ENCODE results near the gene CYSLTR2. TPM values are rescaled to one million over a fixed set of nuclear protein-coding genes. Genes with fewer than 3 reads are reported as not detected.
"Not testable (repeated sequence)": the region's sequence is repeated elsewhere in the genome, so short reads cannot be mapped to it uniquely, and the experiment has no call there.

CYSLTR2 gene
- total RNA-seq, 1 donor from 2014 or later = 0.64 TPM

DNA sequence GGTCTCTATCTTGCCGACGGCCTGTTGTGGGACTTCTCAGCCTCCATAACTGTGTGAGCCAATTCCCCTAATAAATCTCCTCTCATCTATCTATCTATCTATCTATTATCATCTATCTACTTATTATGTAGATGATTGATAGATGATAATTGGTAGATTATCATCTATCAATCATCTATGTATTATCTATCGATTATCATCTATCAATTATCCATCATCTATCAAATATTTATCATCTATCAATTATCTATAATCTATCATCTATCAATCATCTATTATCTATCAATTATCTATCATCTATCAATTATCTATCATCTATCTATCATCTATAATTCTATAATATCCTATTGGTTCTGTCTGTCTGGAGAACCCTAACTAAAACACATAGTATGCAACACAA lies 33.5 kb downstream of the CYSLTR2 start:
- DNase-seq (ENCODE audit: low spot score) = no peak

DNA sequence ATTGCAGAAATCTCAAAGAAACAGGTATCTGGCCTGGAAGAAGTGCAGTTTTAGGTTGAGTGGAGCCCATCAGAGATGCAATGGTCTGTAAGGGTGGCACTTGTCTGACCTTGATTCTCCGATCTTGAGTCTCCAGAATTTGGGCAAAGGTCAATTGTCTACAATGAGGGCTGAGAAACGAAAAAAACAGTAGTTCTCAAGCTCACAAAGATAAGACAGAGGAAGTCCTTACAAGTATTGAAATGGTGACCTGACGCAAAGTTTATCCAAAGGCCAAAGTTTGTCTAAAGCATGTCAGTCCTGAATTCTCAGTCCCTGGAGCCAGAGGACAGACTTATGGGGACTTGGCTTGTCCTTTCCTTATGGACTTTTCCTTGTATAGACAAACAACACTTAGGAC lies 40.3 kb downstream of the CYSLTR2 start:
- DNase-seq (ENCODE audit: low spot score) = no peak

DNA sequence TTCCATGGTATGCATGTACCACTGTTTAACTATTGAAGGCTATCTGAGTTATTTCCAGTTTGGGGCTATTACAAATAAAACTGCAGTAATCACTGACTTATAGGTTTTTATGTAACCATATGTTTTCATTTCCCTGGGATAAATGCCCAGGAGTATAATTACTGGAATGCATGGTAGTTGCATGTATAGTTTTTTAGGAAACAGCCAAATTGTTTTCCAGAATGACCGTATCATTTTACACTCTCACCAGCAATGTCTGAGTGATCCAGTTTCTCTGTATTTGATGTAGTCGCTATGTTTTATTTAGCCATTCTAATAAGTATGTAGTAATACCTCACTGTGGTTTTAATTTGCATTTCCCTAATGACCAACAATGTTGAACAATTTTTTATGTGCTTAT lies 42.0 kb downstream of the CYSLTR2 start:
- no peak for DNase-seq (ENCODE audit: low spot score)

DNA sequence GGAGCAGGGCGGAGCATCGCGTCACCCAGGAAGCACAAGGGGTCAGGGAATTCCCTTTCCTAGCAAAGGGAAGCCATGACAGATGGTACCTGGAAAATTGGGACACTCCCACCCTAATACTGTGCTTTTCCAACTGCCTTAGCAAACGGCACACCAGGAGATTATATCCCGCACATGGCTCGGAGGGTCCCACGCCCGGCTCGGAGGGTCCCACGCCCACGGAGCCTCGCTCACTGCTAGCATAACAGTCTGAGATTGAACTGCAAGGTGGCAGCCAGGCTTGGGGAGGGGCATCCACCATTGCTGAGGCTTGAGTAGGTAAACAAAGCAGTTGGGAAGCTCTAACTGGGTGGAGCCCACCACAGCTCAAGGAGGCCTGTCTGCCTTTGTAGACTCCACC lies 42.9 kb downstream of the CYSLTR2 start:
- DNase-seq (ENCODE audit: low spot score) = not testable (repeated sequence)

GRCh38 chr13:48707405-48707804 lies 53.7 kb downstream of the CYSLTR2 start:
- no peak for DNase-seq (ENCODE audit: low spot score)

DNA sequence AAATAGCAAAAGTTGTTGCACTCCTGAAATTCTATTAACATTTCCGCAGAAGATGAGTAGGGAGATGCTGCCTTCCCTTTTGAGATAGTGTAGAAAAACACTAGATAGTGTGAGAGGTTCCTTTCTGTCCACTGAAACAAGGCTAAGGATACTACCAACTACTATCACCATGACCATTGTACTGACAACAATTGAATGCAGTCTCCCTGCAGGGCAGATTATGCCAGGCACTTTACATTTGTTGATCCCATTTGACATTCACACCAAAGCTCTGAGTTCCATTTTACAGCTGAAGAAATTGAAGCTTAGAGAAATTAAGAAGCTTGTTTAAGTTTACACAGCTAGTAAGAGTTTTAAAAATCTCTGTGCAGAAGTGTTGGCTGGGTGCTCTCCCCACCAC lies 55.0 kb downstream of the CYSLTR2 start:
- no peak for DNase-seq (ENCODE audit: low spot score)

- DNase-seq (ENCODE audit: low spot score) = no peak
Measured at GRCh38 chr13:48709213-48709612, 55.5 kb downstream of the CYSLTR2 start.

DNA sequence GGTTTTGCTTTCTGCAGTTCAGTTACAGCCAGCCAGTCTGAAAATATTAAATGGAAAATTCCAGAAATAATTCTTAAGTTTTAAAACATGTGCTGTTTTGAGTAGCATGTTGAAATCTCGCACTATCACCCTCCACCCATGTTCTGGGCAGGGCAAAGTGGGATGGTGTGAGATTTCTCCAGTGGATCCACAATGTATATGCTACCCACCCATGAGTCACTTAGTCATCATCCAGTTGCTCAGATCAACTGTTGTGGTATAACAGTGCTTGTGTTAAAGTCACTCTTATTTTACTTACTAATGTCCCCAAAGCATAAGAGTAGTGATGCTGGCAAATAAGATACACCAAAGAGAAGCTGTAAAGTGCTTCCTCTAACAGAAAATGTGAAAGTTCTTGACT lies 56.4 kb downstream of the CYSLTR2 start:
- no peak for DNase-seq (ENCODE audit: low spot score)

- DNase-seq (ENCODE audit: low spot score) = no peak
Measured at GRCh38 chr13:48712141-48712540, 58.4 kb downstream of the CYSLTR2 start.

GRCh38 chr13:48715977-48716376 lies 62.2 kb downstream of the CYSLTR2 start:
- DNase-seq (ENCODE audit: low spot score) = no peak

DNA sequence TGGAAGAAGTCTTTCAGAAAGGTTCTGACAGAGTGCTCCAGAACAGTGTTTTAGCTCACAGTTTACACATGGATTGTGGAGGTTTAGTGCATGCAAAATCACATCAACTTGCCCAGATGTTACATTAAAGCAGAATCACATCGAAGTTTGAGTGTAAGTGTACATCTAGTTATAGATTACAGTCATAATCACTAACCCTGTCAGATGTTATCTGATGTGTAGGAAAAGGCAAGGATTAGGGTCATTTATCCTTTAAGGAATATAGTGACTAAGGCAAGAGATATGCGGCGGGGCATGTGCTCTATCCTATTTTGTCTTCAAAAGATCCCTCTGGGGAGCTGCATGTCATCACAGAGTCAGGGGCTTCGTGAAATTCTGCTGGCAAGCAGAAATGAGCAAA lies 66.9 kb downstream of the CYSLTR2 start:
- no peak for DNase-seq (ENCODE audit: low spot score)

GRCh38 chr13:48723168-48723567 lies 69.4 kb downstream of the CYSLTR2 start:
- no peak for DNase-seq (ENCODE audit: low spot score)

DNA sequence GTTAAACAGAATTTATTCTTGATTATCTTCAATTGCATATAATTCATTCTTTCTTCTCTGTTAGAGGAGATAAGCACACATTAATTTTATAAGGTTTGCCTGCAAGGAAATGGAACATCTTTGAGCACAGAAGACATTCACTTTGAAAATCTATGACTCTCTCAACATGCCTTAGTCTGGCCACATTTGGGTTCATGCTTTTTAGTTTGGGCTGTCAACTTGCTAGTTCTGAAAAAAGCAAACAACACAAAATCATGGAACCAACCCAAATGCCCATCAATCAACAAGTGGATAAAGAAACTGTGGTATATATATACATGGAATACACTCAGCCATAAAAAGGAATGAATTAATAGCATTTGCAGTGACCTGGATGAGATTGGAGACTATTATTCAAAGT lies 71.5 kb downstream of the CYSLTR2 start:
- no peak for DNase-seq (ENCODE audit: low spot score)

DNA sequence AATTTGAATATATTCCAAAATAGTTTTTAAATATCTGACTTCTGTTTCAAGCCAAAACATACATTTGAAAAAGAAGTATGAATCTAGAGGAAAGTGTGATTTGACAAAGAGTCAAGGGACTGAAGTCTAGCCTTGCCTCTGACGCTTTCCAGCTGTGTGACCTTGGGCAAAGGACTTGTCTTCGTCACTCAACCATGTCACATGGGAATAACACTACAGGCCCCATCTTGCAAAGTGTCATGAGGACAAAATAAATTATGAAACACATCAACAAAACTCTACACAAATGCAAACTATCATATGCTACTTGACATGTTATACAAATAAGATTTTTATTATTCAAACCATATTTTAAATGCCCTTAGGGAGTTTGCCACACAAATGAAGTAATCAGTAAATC lies 73.0 kb downstream of the CYSLTR2 start:
- no peak for DNase-seq (ENCODE audit: low spot score)

- DNase-seq (ENCODE audit: low spot score) = no peak
Measured at GRCh38 chr13:48727241-48728011, 73.7 kb downstream of the CYSLTR2 start.

GRCh38 chr13:48728226-48728625 lies 74.5 kb downstream of the CYSLTR2 start:
- no peak for DNase-seq (ENCODE audit: low spot score)

GRCh38 chr13:48728876-48729275 lies 75.1 kb downstream of the CYSLTR2 start:
- DNase-seq (ENCODE audit: low spot score) = no peak

DNA sequence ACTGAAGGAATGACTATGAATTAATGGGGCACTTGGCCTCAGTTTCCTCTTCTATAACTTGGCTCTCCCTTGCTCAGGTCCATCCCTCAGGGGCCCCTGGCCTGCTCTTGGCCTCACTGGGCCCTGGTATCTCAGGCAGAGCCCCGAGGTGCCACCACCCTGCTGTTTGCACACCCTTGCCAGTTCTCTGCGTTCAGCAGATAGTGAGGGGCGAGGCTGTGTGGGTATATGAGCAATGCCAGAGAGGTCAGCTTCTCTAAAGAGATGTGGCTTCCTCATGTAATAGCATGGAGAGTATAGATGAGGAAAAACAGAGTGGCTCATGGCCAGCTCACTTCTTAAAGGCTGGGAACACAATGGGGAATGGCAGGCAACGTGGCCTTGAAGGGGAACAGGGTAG lies 76.1 kb downstream of the CYSLTR2 start:
- no peak for DNase-seq (ENCODE audit: low spot score)

- DNase-seq (ENCODE audit: low spot score) = no peak
Measured at GRCh38 chr13:48731001-48731658, 77.4 kb downstream of the CYSLTR2 start.

DNA sequence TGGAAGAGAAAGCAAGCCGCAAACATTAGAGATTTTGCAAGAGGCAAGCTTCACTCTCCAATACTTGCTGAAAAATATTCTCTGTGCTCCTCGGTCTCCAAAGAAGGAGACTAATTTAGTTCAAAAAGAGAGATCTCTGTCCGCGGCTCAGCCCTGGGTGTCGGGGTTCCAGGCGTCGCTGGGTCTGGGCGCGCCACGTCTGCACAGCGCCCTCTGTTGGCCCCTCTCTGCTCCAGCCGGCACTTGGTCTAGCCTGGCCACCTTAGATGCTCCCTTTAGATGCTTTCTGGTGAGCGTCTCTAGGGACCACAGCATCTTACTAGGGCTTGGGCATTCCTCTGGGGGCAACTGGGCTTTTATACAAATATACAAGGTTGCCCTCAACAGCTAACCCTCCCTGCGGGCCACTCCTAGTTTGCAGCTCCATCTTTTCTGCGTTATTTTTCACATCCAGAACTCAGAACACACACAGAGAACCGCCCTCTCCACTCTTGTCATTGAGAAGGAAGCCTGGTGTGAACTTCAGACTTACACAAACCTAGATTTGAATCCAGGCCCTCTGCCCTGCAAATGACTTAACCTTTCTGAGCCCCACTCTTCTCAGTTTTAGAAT lies 78.3 kb downstream of the CYSLTR2 start:
- DNase-seq (ENCODE audit: low spot score) = no peak

- no peak for DNase-seq (ENCODE audit: low spot score)
Measured at GRCh38 chr13:48733739-48734335, 80.1 kb downstream of the CYSLTR2 start.

- DNase-seq (ENCODE audit: low spot score) = no peak
Measured at GRCh38 chr13:48735571-48735970, 81.8 kb downstream of the CYSLTR2 start.
